Natural killer cell (primary cell): Measurements from ENCODE around the gene RNU5D-1. TPM values are rescaled to one million over a fixed set of nuclear protein-coding genes. Genes with fewer than 3 reads are reported as not detected.

Experiments used
- ATAC-seq, 3 donors: fragments of 150-1000 bp in 2 of 3; fragments of 200-7000 bp in 1 of 3; cut with Tn5 transposase; 1 replicate in 1 of 3; 2 replicates in 2 of 3; pipeline ENCODE4 v1.10.0; 2021; ENCODE audit warnings: mild to moderate bottlenecking in 2 of 3, moderate library complexity in 2 of 3
- DNase-seq, 2 donors: peaks; one replicate each; pipeline versions ENCODE4 v3.0.0 to v3.0.0-alpha.2; 2013 to 2021; ENCODE audit warnings: mixed read lengths in 1 of 2
- H3K27ac ChIP-seq: one replicate; pipeline ENCODE4 v1.5.1; 2013; ENCODE audit warnings: mild to moderate bottlenecking, low read length
- H3K27me3 ChIP-seq: one replicate; pipeline ENCODE4 v1.6.1; 2013; ENCODE audit warnings: low read length; ENCODE audit not compliant: control insufficient read depth, insufficient read depth
- H3K36me3 ChIP-seq: one replicate; pipeline ENCODE4 v1.6.1; 2013; ENCODE audit warnings: low read length; ENCODE audit not compliant: control insufficient read depth, insufficient read depth
- H3K4me1 ChIP-seq: one replicate; pipeline ENCODE4 v1.6.1; 2013; ENCODE audit warnings: low read length; ENCODE audit not compliant: control insufficient read depth, insufficient read depth
- H3K4me3 ChIP-seq: one replicate; pipeline ENCODE4 v1.5.1; 2013; ENCODE audit warnings: low read length
- H3K9me3 ChIP-seq: one replicate; pipeline ENCODE4 v1.6.1; 2013; ENCODE audit warnings: low read length; ENCODE audit not compliant: control insufficient read depth, insufficient read depth
- H3K27ac Mint-ChIP-seq, 2 donors: one replicate each; pipeline ENCODE4 v1.8.0; 2022; ENCODE audit warnings: mild to moderate bottlenecking in 2 of 2, mixed read lengths in 2 of 2, moderate library complexity in 1 of 2
- H3K27me3 Mint-ChIP-seq, 2 donors: one replicate each; pipeline ENCODE4 v1.8.0; 2022; ENCODE audit warnings: low read depth in 2 of 2, mixed read lengths in 2 of 2
- H3K36me3 Mint-ChIP-seq: one replicate; pipeline ENCODE4 v1.8.0; 2022; ENCODE audit warnings: mixed read lengths
- H3K4me1 Mint-ChIP-seq, 2 donors: one replicate each; pipeline ENCODE4 v1.8.0; 2022; ENCODE audit warnings: mixed read lengths in 2 of 2
- H3K4me3 Mint-ChIP-seq: one replicate; pipeline ENCODE4 v1.8.0; 2022; ENCODE audit warnings: mild to moderate bottlenecking, moderate library complexity, mixed read lengths
- H3K9me3 Mint-ChIP-seq, 2 donors: one replicate each; pipeline ENCODE4 v1.8.0; 2022; ENCODE audit warnings: mixed read lengths in 2 of 2
- WGBS: methylation state at CpG from one replicate; pipeline ENCODE4 v1.1.7; 2013; ENCODE audit warnings: missing lambda C conversion rate; ENCODE audit not compliant: insufficient coverage; 5-methylcytosine and 5-hydroxymethylcytosine counted together
- intact Hi-C: fragments of 100-400 bp; cut with micrococcal nuclease; formaldehyde crosslinking; loops from one replicate; pipeline ENCODE4 v1.14.2; 2022
- total RNA-seq, 4 donors: library from RNA; stranded (reverse); fragments of 120-200 nt in 1 of 4; gene quantifications; one replicate each; pipeline versions ENCODE4 v1.2.3 to v1.2.4, GENCODE V29; 2013 to 2022
- TF ChIP-seq, protein P1 (sequence below): fragments of 200-600 bp; IDR thresholded peaks from one replicate; pipeline ENCODE4 v1.8.0; 2022; ENCODE audit warnings: antibody characterized with exemption

The RNU5D-1 gene
- total RNA-seq, 3 donors from 2014 or later (not counting 1 experiment from before 2014, with no cell fraction given): not detected

DNA sequence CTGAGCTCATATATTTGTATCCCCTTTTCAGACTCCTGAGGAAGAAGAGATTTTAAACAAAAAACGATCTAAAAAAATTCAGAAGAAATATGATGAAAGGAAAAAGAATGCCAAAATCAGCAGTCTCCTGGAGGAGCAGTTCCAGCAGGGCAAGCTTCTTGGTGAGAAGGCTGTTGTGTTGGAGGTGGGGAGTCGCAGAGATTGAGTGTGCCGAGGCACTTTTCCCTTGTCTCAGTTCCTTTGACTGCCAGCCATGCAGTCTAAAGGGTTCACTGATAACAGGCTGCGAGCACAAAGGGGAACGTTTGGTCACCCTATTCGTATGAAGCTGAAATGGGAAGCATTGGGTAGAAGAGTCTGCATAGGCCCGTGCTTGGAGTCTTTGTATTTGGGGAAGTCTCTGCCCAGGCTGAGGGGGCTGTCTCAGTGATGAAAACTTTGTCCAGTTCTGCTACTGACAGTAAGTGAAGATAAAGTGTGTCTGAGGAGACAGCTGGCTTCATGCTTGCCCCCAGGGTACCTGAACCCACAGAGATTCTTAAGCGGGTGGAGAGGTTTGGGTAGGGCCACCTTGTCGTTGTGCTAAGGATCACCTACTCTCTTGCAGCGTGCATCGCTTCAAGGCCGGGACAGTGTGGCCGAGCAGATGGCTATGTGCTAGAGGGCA, 47.1 kb upstream of the RNU5D-1 start:
- peaks cover 32% of the 10 kb centered on the region for H3K36me3 ChIP-seq
- Mint-ChIP-seq H3K27me3 (no peaks in the 10 kb centered on the region), H3K27ac (peak overlapping the region; percentile 92 to 97), H3K4me3 (no peak overlapping the region), H3K4me1 (peaks cover 30 to 36% of the 10 kb centered on the region in 2 donors), H3K36me3 (no peaks in the 10 kb centered on the region), H3K9me3 (no peaks in the 10 kb centered on the region)
- no peaks in the 10 kb centered on the region for H3K9me3 ChIP-seq
- peaks cover 26% of the 10 kb centered on the region for H3K4me1 ChIP-seq
- intact Hi-C loops: loop anchor here (5.0 kb wide), 2 partner anchors 234 to 909 kb away; partner anchors contain the start of genes GPBP1L1, HECTD3, TMEM69 and UROD
- 77% methylated on average over 13 of the region's 13 CpGs for WGBS
- TF ChIP-seq, protein P1, sequence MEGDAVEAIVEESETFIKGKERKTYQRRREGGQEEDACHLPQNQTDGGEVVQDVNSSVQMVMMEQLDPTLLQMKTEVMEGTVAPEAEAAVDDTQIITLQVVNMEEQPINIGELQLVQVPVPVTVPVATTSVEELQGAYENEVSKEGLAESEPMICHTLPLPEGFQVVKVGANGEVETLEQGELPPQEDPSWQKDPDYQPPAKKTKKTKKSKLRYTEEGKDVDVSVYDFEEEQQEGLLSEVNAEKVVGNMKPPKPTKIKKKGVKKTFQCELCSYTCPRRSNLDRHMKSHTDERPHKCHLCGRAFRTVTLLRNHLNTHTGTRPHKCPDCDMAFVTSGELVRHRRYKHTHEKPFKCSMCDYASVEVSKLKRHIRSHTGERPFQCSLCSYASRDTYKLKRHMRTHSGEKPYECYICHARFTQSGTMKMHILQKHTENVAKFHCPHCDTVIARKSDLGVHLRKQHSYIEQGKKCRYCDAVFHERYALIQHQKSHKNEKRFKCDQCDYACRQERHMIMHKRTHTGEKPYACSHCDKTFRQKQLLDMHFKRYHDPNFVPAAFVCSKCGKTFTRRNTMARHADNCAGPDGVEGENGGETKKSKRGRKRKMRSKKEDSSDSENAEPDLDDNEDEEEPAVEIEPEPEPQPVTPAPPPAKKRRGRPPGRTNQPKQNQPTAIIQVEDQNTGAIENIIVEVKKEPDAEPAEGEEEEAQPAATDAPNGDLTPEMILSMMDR: no peak
- no peak for ATAC-seq
- H3K27me3 ChIP-seq: no peaks in the 10 kb centered on the region
- no peak overlapping the region for H3K4me3 ChIP-seq
- no peak for DNase-seq
- no peak overlapping the region for H3K27ac ChIP-seq

DNA sequence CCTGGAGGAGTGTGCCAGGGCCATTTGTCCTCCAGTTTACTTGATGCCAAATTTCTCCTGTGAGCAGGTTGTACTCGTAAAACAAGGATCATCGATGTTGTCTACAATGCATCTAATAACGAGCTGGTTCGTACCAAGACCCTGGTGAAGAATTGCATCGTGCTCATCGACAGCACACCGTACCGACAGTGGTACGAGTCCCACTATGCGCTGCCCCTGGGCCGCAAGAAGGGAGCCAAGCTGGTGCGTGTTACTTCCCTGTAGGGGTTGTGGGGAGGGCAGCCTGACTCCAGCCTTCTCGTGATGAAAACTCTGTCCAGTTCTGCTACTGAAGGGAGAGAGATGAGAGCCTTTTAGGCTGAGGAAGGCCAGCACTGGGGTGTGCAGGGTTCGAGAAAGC, 46.6 kb upstream of the RNU5D-1 start:
- Histone ChIP-seq H3K27ac (no peak overlapping the region), H3K36me3 (peaks cover 32% of the 10 kb centered on the region), H3K4me1 (peaks cover 26% of the 10 kb centered on the region), H3K9me3 (no peaks in the 10 kb centered on the region), H3K27me3 (no peaks in the 10 kb centered on the region), H3K4me3 (no peak overlapping the region)
- peaks cover 30 to 36% of the 10 kb centered on the region in 2 donors for H3K4me1 Mint-ChIP-seq
- no peaks in the 10 kb centered on the region for H3K36me3 Mint-ChIP-seq
- H3K9me3 Mint-ChIP-seq: no peaks in the 10 kb centered on the region
- no peaks in the 10 kb centered on the region for H3K27me3 Mint-ChIP-seq
- DNase-seq: no peak
- TF ChIP-seq, protein P1: no peak
- intact Hi-C loops: loop anchor here (5.0 kb wide), 2 partner anchors 235 to 910 kb away; partner anchors contain the start of genes GPBP1L1, HECTD3, TMEM69 and UROD
- WGBS: 83% methylated on average over 13 of the region's 14 CpGs
- H3K4me3 Mint-ChIP-seq: no peak overlapping the region
- H3K27ac Mint-ChIP-seq: peak overlapping the region; percentile 92 to 97
- ATAC-seq: no peak

DNA sequence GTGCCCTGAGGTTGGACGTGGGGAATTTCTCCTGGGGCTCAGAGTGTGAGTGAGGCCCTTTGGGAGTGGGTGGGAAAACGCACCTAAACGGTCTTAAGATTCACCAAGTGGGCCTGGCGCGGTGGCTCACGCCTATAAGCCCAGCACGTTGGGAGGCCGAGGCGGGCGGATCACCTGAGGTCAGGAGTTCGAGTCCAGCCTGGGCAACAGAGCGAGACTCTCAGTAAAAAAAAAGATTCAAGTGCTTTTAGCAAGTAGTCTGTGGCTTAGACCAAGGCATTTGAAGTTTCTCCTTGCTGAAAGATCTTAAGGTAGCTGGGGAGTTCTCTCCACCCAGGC, 45.7 kb upstream of the RNU5D-1 start:
- TF ChIP-seq, protein P1: no peak
- no peak for ATAC-seq
- no peaks in the 10 kb centered on the region for H3K27me3 Mint-ChIP-seq
- Histone ChIP-seq H3K27ac (peak overlapping the region; percentile 85), H3K4me3 (peak overlapping the region; percentile 65), H3K36me3 (peaks cover 32% of the 10 kb centered on the region), H3K9me3 (no peaks in the 10 kb centered on the region), H3K27me3 (no peaks in the 10 kb centered on the region), H3K4me1 (peaks cover 26% of the 10 kb centered on the region)
- intact Hi-C loops: loop anchor here (5.0 kb wide), 2 partner anchors 236 to 911 kb away; partner anchors contain the start of genes GPBP1L1, HECTD3, TMEM69 and UROD
- H3K27ac Mint-ChIP-seq: peak overlapping the region; percentile 92 to 97
- H3K4me1 Mint-ChIP-seq: peaks cover 30 to 36% of the 10 kb centered on the region in 2 donors
- no peaks in the 10 kb centered on the region for H3K9me3 Mint-ChIP-seq
- H3K36me3 Mint-ChIP-seq: no peaks in the 10 kb centered on the region
- H3K4me3 Mint-ChIP-seq: peak overlapping the region; percentile 99
- DNase-seq: no peak
- 55% methylated on average over 12 of the region's 12 CpGs for WGBS
